HCT116 (cell line): ENCODE measurements around the gene RBM26. TPM values are rescaled to one million over a fixed set of nuclear protein-coding genes. Genes with fewer than 3 reads are reported as not detected.

Experiments
- ATAC-seq: fragments of 200-7000 bp; cut with Tn5 transposase; 2 replicates; pipeline ENCODE4 v1.9.1; 2020; ENCODE audit warnings: mild to moderate bottlenecking, moderate library complexity
- BruUV-seq: library from RNA; stranded (reverse); fragments of 400-500 nt; replicated peaks from 2 replicates; lab custom pipeline; 2021; lab: Mats Ljungman, UMichigan
- CTCF ChIA-PET: fragments of 300-600 bp; sonication (Branson Sonifier 250); formaldehyde crosslinking; loops from one replicate; lab custom pipeline; 2021; ENCODE audit warnings: antibody characterized with exemption; lab: Charles Lee
- POLR2A ChIA-PET: fragments of 300-600, 350-600 bp; sonication (Branson Sonifier 250); formaldehyde crosslinking; loops from one replicate; lab custom pipeline; 2021; ENCODE audit warnings: antibody characterized with exemption; lab: Charles Lee
- RAD21 ChIA-PET, 2 experiments: fragments of 300-600 bp; sonication (Branson Sonifier 250); formaldehyde crosslinking; loops; one replicate each; lab custom pipeline; 2023; ENCODE audit warnings: low total read pairs in 2 of 2; ENCODE audit not compliant: uncharacterized antibody in 2 of 2, unreplicated experiment in 2 of 2, low non-redundant PET in 1 of 2; lab: Charles Lee
- DNase-seq: peaks from one replicate; pipeline ENCODE4 v3.0.0-alpha.2; 2010; ENCODE audit warnings: low read depth, low spot score
- H2AFZ ChIP-seq: fragments of 200-600 bp; shearing (Covaris generic), sonication (generic); 2 replicates; pipeline ENCODE4 v1.6.1; 2017; ENCODE audit warnings: low read depth, mixed run types, mixed read lengths, antibody characterized with exemption, low read length; ENCODE audit not compliant: poor library complexity, severe bottlenecking
- H3K27ac ChIP-seq: 2 replicates; pipeline ENCODE4 v1.5.1; 2012; ENCODE audit warnings: low read depth, low read length
- H3K27me3 ChIP-seq: fragments of 200-600 bp; sonication (generic); 2 replicates; pipeline ENCODE4 v1.6.1; 2016; ENCODE audit warnings: mixed run types, low read length, mixed read lengths; ENCODE audit not compliant: insufficient read depth
- H3K36me3 ChIP-seq, 2 experiments: fragments of 200-500 bp in 1 of 2; fragments of 200-600 bp in 1 of 2; sonication (Bioruptor generic) in 1 of 2; sonication (generic) in 1 of 2; 2 replicates each; pipeline versions ENCODE4 v1.5.1 to v1.6.1; 2014 to 2016; ENCODE audit warnings: low read length in 2 of 2, inconsistent platforms in 1 of 2, mixed read lengths in 1 of 2, mixed run types in 1 of 2; ENCODE audit not compliant: insufficient read depth in 2 of 2, control insufficient read depth in 1 of 2
- H3K4me1 ChIP-seq, 2 experiments: fragments of 200-600 bp in 1 of 2; sonication (generic) in 1 of 2; 2 replicates each; pipeline versions ENCODE4 v1.5.1 to v1.6.1; 2012 to 2017; ENCODE audit warnings: low read length in 2 of 2, inconsistent platforms in 1 of 2, mild to moderate bottlenecking in 1 of 2, mixed read lengths in 1 of 2, mixed run types in 1 of 2, moderate library complexity in 1 of 2; ENCODE audit not compliant: insufficient read depth in 2 of 2, control insufficient read depth in 1 of 2
- H3K4me2 ChIP-seq: fragments of 200-600 bp; sonication (generic); 2 replicates; pipeline ENCODE4 v1.6.1; 2017; ENCODE audit warnings: mixed run types, low read length, mixed read lengths
- H3K4me3 ChIP-seq, 2 experiments: fragments of 200-600 bp in 1 of 2; sonication (generic) in 1 of 2; replicated peaks in 1 of 2; 2 replicates each; pipeline ENCODE4 v1.5.1; 2011 to 2016; ENCODE audit warnings: low read length in 2 of 2, control low read depth in 1 of 2, low read depth in 1 of 2, mild to moderate bottlenecking in 1 of 2, mixed read lengths in 1 of 2, mixed run types in 1 of 2
- H3K79me2 ChIP-seq: fragments of 200-600 bp; sonication (generic); 2 replicates; pipeline ENCODE4 v1.6.1; 2017; ENCODE audit warnings: mild to moderate bottlenecking, mixed run types, low read length, moderate library complexity, mixed read lengths; ENCODE audit not compliant: insufficient read depth
- H3K9ac ChIP-seq: fragments of 200-600 bp; sonication (generic); 2 replicates; pipeline ENCODE4 v1.6.1; 2016; ENCODE audit warnings: low read length, mixed read lengths
- H3K9me2 ChIP-seq: fragments of 200-600 bp; sonication (generic), shearing (Covaris generic); 2 replicates; pipeline ENCODE4 v1.6.1; 2017; ENCODE audit warnings: mixed run types, mild to moderate bottlenecking, moderate library complexity; ENCODE audit not compliant: insufficient read depth
- H3K9me3 ChIP-seq, 2 experiments: fragments of 200-500 bp in 1 of 2; fragments of 200-600 bp in 1 of 2; sonication (Bioruptor generic) in 1 of 2; sonication (generic) in 1 of 2; 2 replicates each; pipeline ENCODE4 v1.6.1; 2014 to 2017; ENCODE audit warnings: low read length in 2 of 2, mixed read lengths in 2 of 2, inconsistent platforms in 1 of 2, low read depth in 1 of 2, mild to moderate bottlenecking in 1 of 2, mixed run types in 1 of 2, moderate library complexity in 1 of 2; ENCODE audit not compliant: control insufficient read depth in 1 of 2, insufficient read depth in 1 of 2
- H4K20me1 ChIP-seq: fragments of 200-600 bp; sonication (generic), shearing (Covaris generic); 2 replicates; pipeline ENCODE4 v1.6.1; 2017; ENCODE audit warnings: mixed run types, mild to moderate bottlenecking, moderate library complexity; ENCODE audit not compliant: insufficient read depth
- CBX3 ChIP-seq: IDR thresholded peaks from 2 replicates; pipeline ENCODE4 v1.6.1; 2012; ENCODE audit warnings: low read depth
- CEBPB ChIP-seq: IDR thresholded peaks from 2 replicates; pipeline ENCODE4 v1.6.1; 2012; ENCODE audit warnings: low read depth
- EZH2 ChIP-seq: fragments of 200-600 bp; sonication (generic); IDR thresholded peaks from 2 replicates; pipeline ENCODE4 v1.6.1; 2017; ENCODE audit warnings: antibody characterized with exemption, mixed run types
- EZH2phosphoT487 ChIP-seq: fragments of 200-600 bp; IDR thresholded peaks from 2 replicates; pipeline ENCODE4 v1.6.1; 2018; ENCODE audit warnings: antibody characterized with exemption, borderline replicate concordance
- FOSL1 ChIP-seq: IDR thresholded peaks from 2 replicates; pipeline ENCODE4 v1.6.1; 2012; ENCODE audit warnings: low read depth
- JUND ChIP-seq: IDR thresholded peaks from 2 replicates; pipeline ENCODE4 v1.6.1; 2012
- RAD21 ChIP-seq: IDR thresholded peaks from 2 replicates; pipeline ENCODE4 v1.6.1; 2012; ENCODE audit warnings: low read depth, mild to moderate bottlenecking
- SP1 ChIP-seq: IDR thresholded peaks from 2 replicates; pipeline ENCODE4 v1.6.1; 2012; ENCODE audit warnings: low read depth
- SRF ChIP-seq: IDR thresholded peaks from 2 replicates; pipeline ENCODE4 v1.6.1; 2012; ENCODE audit warnings: low read depth
- TCF7L2 ChIP-seq: IDR thresholded peaks from 2 replicates; pipeline ENCODE4 v1.7.0; 2011; ENCODE audit warnings: borderline replicate concordance, inconsistent platforms; ENCODE audit not compliant: insufficient read depth, insufficient read length; ENCODE audit errors: extremely low read depth
- YY1 ChIP-seq: IDR thresholded peaks from 2 replicates; pipeline ENCODE4 v1.6.1; 2011; ENCODE audit warnings: low read length, low read depth, moderate library complexity, mild to moderate bottlenecking; ENCODE audit not compliant: insufficient replicate concordance; ENCODE audit errors: extremely low read depth
- ZFX ChIP-seq: fragments of 450-650 bp; IDR thresholded peaks from 2 replicates; pipeline ENCODE4 v1.6.1; 2017
- intact Hi-C: fragments of 100-400 bp; cut with micrococcal nuclease; formaldehyde crosslinking; loops from 2 replicates; pipeline ENCODE4 v1.10.0; 2022
- total RNA-seq: library from RNA; stranded (reverse); gene quantifications from one replicate; pipeline ENCODE4 v1.2.1, GENCODE V29; 2021; ENCODE audit not compliant: unreplicated experiment
- TF ChIP-seq, protein P1 (sequence below), 3 experiments: fragments of 200-600 bp in 1 of 3; sonication (generic) in 1 of 3; IDR thresholded peaks in 2 of 3; conservative IDR thresholded peaks in 1 of 3; 2 replicates each; pipeline ENCODE4 v1.5.1; 2012 to 2017; ENCODE audit warnings: low read depth in 2 of 3, low read length in 2 of 3, antibody characterized with exemption in 1 of 3, borderline replicate concordance in 1 of 3, control low read depth in 1 of 3, mild to moderate bottlenecking in 1 of 3, mixed read lengths in 1 of 3, mixed run types in 1 of 3, moderate library complexity in 1 of 3; ENCODE audit not compliant: insufficient read depth in 1 of 3
- TF ChIP-seq, protein P2 (sequence below): IDR thresholded peaks from 2 replicates; pipeline ENCODE4 v1.6.1; 2012; ENCODE audit warnings: low read depth
- TF ChIP-seq, protein P3 (sequence below): IDR thresholded peaks from 2 replicates; pipeline ENCODE4 v1.6.1; 2012
- TF ChIP-seq, protein P4 (sequence below): IDR thresholded peaks from 2 replicates; pipeline ENCODE4 v1.6.1; 2011; ENCODE audit warnings: mild to moderate bottlenecking, low read length, moderate library complexity; ENCODE audit not compliant: insufficient replicate concordance; ENCODE audit errors: extremely low read depth

RBM26 gene
- total RNA-seq, 1 experiment from 2014 or later, result 52.5 TPM

DNA sequence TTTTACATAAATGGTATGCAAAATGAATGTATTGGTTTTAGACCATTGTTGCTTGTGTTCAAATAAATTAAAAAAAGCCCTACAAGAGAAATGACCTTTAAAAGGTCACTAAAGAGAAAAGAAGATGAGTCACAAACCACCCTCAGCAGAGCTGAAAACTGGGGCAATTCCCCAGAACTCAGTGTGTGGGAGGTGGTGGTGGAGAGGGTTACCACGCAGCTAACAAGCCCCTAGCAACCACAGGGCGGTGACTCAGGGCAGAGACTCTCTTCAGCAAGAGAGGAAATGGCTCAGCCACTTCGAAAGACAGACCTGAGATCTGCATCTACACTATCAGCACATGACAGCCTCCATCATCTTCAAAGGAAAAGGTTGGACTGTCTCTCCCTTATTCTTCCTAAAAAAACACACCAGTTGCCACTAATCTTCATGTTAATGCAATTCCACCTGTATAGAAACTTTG is 45.5 kb upstream of the RBM26 start:
- Histone ChIP-seq H3K27me3 (no peaks in the 10 kb centered on the region), H3K27ac (no peak overlapping the region), H3K9ac (no peak overlapping the region), H3K4me1 (peaks cover 0 to 14% of the 10 kb centered on the region in 2 experiments; a peak in 2 of 4 replicates), H3K9me2 (no peaks in the 10 kb centered on the region), H4K20me1 (no peaks in the 10 kb centered on the region), H3K36me3 (no peaks in the 10 kb centered on the region), H3K4me2 (peak overlapping the region; percentile 3; the same call in 1 of the 2 replicates), H3K4me3 (no peak overlapping the region), H3K9me3 (no peaks in the 10 kb centered on the region), H3K79me2 (no peaks in the 10 kb centered on the region), H2AFZ (no peak overlapping the region)
- ATAC-seq, result peak; percentile 54; the same call in 1 of the 2 replicates
- BruUV-seq, result no TSS peak
- CTCF ChIA-PET, result no interaction called here
- RAD21 ChIA-PET, result no interaction called here
- POLR2A ChIA-PET, result no interaction called here
- no peak for TF ChIP-seq EZH2
- TF ChIP-seq SP1, result no peak
- no peak for TF ChIP-seq FOSL1
- TF ChIP-seq TCF7L2, result no peak
- TF ChIP-seq JUND, result no peak
- no peak for TF ChIP-seq YY1
- TF ChIP-seq, protein P1, sequence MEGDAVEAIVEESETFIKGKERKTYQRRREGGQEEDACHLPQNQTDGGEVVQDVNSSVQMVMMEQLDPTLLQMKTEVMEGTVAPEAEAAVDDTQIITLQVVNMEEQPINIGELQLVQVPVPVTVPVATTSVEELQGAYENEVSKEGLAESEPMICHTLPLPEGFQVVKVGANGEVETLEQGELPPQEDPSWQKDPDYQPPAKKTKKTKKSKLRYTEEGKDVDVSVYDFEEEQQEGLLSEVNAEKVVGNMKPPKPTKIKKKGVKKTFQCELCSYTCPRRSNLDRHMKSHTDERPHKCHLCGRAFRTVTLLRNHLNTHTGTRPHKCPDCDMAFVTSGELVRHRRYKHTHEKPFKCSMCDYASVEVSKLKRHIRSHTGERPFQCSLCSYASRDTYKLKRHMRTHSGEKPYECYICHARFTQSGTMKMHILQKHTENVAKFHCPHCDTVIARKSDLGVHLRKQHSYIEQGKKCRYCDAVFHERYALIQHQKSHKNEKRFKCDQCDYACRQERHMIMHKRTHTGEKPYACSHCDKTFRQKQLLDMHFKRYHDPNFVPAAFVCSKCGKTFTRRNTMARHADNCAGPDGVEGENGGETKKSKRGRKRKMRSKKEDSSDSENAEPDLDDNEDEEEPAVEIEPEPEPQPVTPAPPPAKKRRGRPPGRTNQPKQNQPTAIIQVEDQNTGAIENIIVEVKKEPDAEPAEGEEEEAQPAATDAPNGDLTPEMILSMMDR (IDR thresholded peaks at IDR 0.05 in 2 of 3, conservative IDR thresholded peaks at IDR 0.05 in 1 of 3; ENCODE audit: borderline replicate concordance in 1 of 3, insufficient read depth in 1 of 3, low read depth in 2 of 3, low read length in 2 of 3), result no peak
- no peak for TF ChIP-seq ZFX
- no peak for TF ChIP-seq SRF
- no peak for TF ChIP-seq EZH2phosphoT487
- TF ChIP-seq CEBPB, result no peak
- TF ChIP-seq, protein P2, sequence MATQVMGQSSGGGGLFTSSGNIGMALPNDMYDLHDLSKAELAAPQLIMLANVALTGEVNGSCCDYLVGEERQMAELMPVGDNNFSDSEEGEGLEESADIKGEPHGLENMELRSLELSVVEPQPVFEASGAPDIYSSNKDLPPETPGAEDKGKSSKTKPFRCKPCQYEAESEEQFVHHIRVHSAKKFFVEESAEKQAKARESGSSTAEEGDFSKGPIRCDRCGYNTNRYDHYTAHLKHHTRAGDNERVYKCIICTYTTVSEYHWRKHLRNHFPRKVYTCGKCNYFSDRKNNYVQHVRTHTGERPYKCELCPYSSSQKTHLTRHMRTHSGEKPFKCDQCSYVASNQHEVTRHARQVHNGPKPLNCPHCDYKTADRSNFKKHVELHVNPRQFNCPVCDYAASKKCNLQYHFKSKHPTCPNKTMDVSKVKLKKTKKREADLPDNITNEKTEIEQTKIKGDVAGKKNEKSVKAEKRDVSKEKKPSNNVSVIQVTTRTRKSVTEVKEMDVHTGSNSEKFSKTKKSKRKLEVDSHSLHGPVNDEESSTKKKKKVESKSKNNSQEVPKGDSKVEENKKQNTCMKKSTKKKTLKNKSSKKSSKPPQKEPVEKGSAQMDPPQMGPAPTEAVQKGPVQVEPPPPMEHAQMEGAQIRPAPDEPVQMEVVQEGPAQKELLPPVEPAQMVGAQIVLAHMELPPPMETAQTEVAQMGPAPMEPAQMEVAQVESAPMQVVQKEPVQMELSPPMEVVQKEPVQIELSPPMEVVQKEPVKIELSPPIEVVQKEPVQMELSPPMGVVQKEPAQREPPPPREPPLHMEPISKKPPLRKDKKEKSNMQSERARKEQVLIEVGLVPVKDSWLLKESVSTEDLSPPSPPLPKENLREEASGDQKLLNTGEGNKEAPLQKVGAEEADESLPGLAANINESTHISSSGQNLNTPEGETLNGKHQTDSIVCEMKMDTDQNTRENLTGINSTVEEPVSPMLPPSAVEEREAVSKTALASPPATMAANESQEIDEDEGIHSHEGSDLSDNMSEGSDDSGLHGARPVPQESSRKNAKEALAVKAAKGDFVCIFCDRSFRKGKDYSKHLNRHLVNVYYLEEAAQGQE, result no peak
- no peak for TF ChIP-seq CBX3
- TF ChIP-seq RAD21, result no peak
- TF ChIP-seq, protein P3, sequence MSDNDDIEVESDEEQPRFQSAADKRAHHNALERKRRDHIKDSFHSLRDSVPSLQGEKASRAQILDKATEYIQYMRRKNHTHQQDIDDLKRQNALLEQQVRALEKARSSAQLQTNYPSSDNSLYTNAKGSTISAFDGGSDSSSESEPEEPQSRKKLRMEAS, result no peak
- TF ChIP-seq, protein P4, sequence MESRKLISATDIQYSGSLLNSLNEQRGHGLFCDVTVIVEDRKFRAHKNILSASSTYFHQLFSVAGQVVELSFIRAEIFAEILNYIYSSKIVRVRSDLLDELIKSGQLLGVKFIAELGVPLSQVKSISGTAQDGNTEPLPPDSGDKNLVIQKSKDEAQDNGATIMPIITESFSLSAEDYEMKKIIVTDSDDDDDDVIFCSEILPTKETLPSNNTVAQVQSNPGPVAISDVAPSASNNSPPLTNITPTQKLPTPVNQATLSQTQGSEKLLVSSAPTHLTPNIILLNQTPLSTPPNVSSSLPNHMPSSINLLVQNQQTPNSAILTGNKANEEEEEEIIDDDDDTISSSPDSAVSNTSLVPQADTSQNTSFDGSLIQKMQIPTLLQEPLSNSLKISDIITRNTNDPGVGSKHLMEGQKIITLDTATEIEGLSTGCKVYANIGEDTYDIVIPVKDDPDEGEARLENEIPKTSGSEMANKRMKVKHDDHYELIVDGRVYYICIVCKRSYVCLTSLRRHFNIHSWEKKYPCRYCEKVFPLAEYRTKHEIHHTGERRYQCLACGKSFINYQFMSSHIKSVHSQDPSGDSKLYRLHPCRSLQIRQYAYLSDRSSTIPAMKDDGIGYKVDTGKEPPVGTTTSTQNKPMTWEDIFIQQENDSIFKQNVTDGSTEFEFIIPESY, result no peak
- no peak for DNase-seq
- intact Hi-C loops, result no loop called here
